HepG2 (cell line): Measurements from ENCODE around the gene ARHGAP29. TPM values are rescaled to one million over a fixed set of nuclear protein-coding genes. Genes with fewer than 3 reads are reported as not detected.

ENCODE experiments used
- ATAC-seq: fragments of 200-7000 bp; cut with Tn5 transposase; 3 replicates; pipeline ENCODE4 v1.9.1; 2020; ENCODE audit warnings: mild to moderate bottlenecking, moderate library complexity
- BruUV-seq: library from RNA; stranded (reverse); fragments of 400-500 nt; replicated peaks from 2 replicates; lab custom pipeline; 2021; lab: Mats Ljungman, UMichigan
- CTCF ChIA-PET: fragments of 300-600 bp; formaldehyde crosslinking; extraction: SDS; loops from one replicate; lab custom pipeline; 2021; ENCODE audit warnings: low total read pairs, inconsistent platforms, low intra/inter-chr PET ratio; lab: Yijun Ruan, JAX
- POLR2A ChIA-PET: fragments of 350-600 bp; sonication (Branson Sonifier 250); formaldehyde crosslinking; loops from one replicate; lab custom pipeline; 2020; ENCODE audit warnings: antibody characterized with exemption, inconsistent platforms; lab: Yijun Ruan, JAX
- DNase-seq: peaks from one replicate; pipeline ENCODE4 v3.0.0-alpha.2; 2015; ENCODE audit warnings: low spot score
- FAIRE-seq: peaks from 3 replicates; lab custom pipeline; 2011; peaks lifted over from hg19 to GRCh38; lab: Jason Lieb, UNC
- H2AFZ ChIP-seq: one replicate; pipeline ENCODE4 v1.6.1; 2011; ENCODE audit warnings: low read length, inconsistent platforms
- H3K27ac ChIP-seq: fragments of 300-600 bp; 3 replicates; pipeline ENCODE4 v1.8.0; 2011; ENCODE audit warnings: mixed run types, mild to moderate bottlenecking, mixed read lengths, low read length, inconsistent platforms; ENCODE audit not compliant: insufficient read depth; ENCODE audit errors: extremely low read length
- H3K27me3 ChIP-seq, 2 experiments: fragments of 200-600 bp in 1 of 2; 2 replicates in 1 of 2; 3 replicates in 1 of 2; pipeline versions ENCODE4 v1.6.0 to v1.8.0; 2011; ENCODE audit warnings: low read length in 2 of 2, mild to moderate bottlenecking in 2 of 2, moderate library complexity in 2 of 2, inconsistent platforms in 1 of 2; ENCODE audit not compliant: insufficient read depth in 2 of 2, control insufficient read depth in 1 of 2
- H3K36me3 ChIP-seq, 2 experiments: fragments of 200-600 bp in 1 of 2; replicated peaks in 1 of 2; 2 replicates in 1 of 2; 3 replicates in 1 of 2; pipeline versions ENCODE4 v1.5.1 to v1.8.0; 2011; ENCODE audit warnings: low read length in 2 of 2, inconsistent platforms in 1 of 2; ENCODE audit not compliant: insufficient read depth in 2 of 2, control insufficient read depth in 1 of 2
- H3K4me1 ChIP-seq: 2 replicates; pipeline ENCODE4 v1.5.1; 2012; ENCODE audit warnings: low read length, inconsistent platforms; ENCODE audit not compliant: insufficient read depth
- H3K4me2 ChIP-seq: 2 replicates; pipeline ENCODE4 v1.6.0; 2011; ENCODE audit warnings: low read depth, low read length, inconsistent platforms
- H3K4me3 ChIP-seq, 3 experiments: fragments of 200-600 bp in 1 of 3; sonication (generic), shearing (Covaris generic) in 1 of 3; replicated peaks in 1 of 3; 2 replicates each; pipeline ENCODE4 v1.5.1; 2011 to 2016; ENCODE audit warnings: low read length in 3 of 3, inconsistent platforms in 2 of 3, low read depth in 2 of 3, mild to moderate bottlenecking in 2 of 3, control low read depth in 1 of 3, mixed read lengths in 1 of 3; ENCODE audit not compliant: insufficient read depth in 1 of 3
- H3K79me2 ChIP-seq: one replicate; pipeline ENCODE4 v1.6.1; 2011; ENCODE audit warnings: low read length, inconsistent platforms; ENCODE audit not compliant: insufficient read depth
- H3K9ac ChIP-seq: 2 replicates; pipeline ENCODE4 v1.6.0; 2011; ENCODE audit warnings: mild to moderate bottlenecking, low read depth, low read length, inconsistent platforms; ENCODE audit not compliant: insufficient read depth
- H3K9me3 ChIP-seq: 2 replicates; pipeline ENCODE4 v1.5.1; 2012; ENCODE audit warnings: mild to moderate bottlenecking, low read length
- H4K20me1 ChIP-seq: 2 replicates; pipeline ENCODE4 v1.6.0; 2011; ENCODE audit warnings: inconsistent platforms, mild to moderate bottlenecking, low read length, moderate library complexity; ENCODE audit not compliant: insufficient read depth
- FLYWCH1 ChIP-seq: sonication (generic); formaldehyde crosslinking; IDR thresholded peaks from 2 replicates; pipeline ENCODE4 v1.8.1; 2023; ENCODE audit warnings: mild to moderate bottlenecking, missing genetic modification reagents
- KAT2B ChIP-seq: fragments of 150-350 bp; IDR thresholded peaks from 2 replicates; pipeline ENCODE4 v1.6.1; 2014; ENCODE audit warnings: low read depth, low read length, borderline replicate concordance
- POLR2G ChIP-seq: fragments of 200-400 bp; formaldehyde crosslinking; IDR thresholded peaks from 2 replicates; pipeline ENCODE4 v1.6.1; 2018; ENCODE audit warnings: mild to moderate bottlenecking, low read depth, low read length, moderate library complexity
- SMAD3 ChIP-seq: sonication (generic); formaldehyde crosslinking; IDR thresholded peaks from 2 replicates; pipeline ENCODE4 v1.4.0; 2020; ENCODE audit warnings: missing genetic modification reagents
- SRSF4 ChIP-seq: fragments of 200-400 bp; formaldehyde crosslinking; IDR thresholded peaks from one replicate; pipeline ENCODE4 v1.6.1; 2018; ENCODE audit warnings: mild to moderate bottlenecking, low read depth, low read length, moderate library complexity; ENCODE audit not compliant: poor library complexity, severe bottlenecking
- TIGD3 ChIP-seq: sonication (generic); formaldehyde crosslinking; IDR thresholded peaks from 2 replicates; pipeline ENCODE4 v1.5.1; 2020; ENCODE audit warnings: mild to moderate bottlenecking, missing genetic modification reagents, borderline replicate concordance
- YEATS4 ChIP-seq: sonication (generic); formaldehyde crosslinking; IDR thresholded peaks from 2 replicates; pipeline ENCODE4 v1.4.0; 2020; ENCODE audit warnings: missing genetic modification reagents, borderline replicate concordance
- ZBTB34 ChIP-seq: sonication (generic); formaldehyde crosslinking; IDR thresholded peaks from 2 replicates; pipeline ENCODE4 v1.8.0; 2022; ENCODE audit warnings: mild to moderate bottlenecking, missing genetic modification reagents
- ZBTB42 ChIP-seq: sonication (generic); formaldehyde crosslinking; IDR thresholded peaks from 2 replicates; pipeline ENCODE4 v1.5.0; 2020; ENCODE audit warnings: mild to moderate bottlenecking, missing genetic modification reagents
- ZNF318 ChIP-seq: sonication (generic); formaldehyde crosslinking; IDR thresholded peaks from 2 replicates; pipeline ENCODE4 v1.4.0; 2020; ENCODE audit warnings: mild to moderate bottlenecking, missing genetic modification reagents
- ZNF747 ChIP-seq: sonication (generic); formaldehyde crosslinking; IDR thresholded peaks from 2 replicates; pipeline ENCODE4 v1.8.1; 2023; ENCODE audit warnings: missing genetic modification reagents, mild to moderate bottlenecking, borderline replicate concordance
- ZNF773 ChIP-seq: sonication (generic); formaldehyde crosslinking; IDR thresholded peaks from 2 replicates; pipeline ENCODE4 v1.4.0; 2020; ENCODE audit warnings: missing genetic modification reagents, borderline replicate concordance
- WGBS: methylation state at CpG from one replicate; pipeline ENCODE4 v1.1.6; 2017; ENCODE audit warnings: low lambda C conversion rate; 5-methylcytosine and 5-hydroxymethylcytosine counted together
- in situ Hi-C: cut with HindIII; loops from 2 replicates; pipeline ENCODE4 v1.10.0; 2017; ENCODE audit warnings: low pct_unique_long_range_greater_than_20kb; ENCODE audit not compliant: extremely low pct_ligation_motif_present
- intact Hi-C: fragments of 100-400 bp; cut with micrococcal nuclease; formaldehyde crosslinking; loops from one replicate; pipeline ENCODE4 v1.10.0; 2022; ENCODE audit not compliant: unreplicated experiment
- polyA plus RNA-seq, 8 experiments: library from polyadenylated mRNA; depleted of rRNA in 3 of 8; stranded (reverse) in 7 of 8; unstranded in 1 of 8; fragments of >200 nt; fragmentation: Illumina TruSeq in 4 of 8; extraction: Trizol in 4 of 8; gene quantifications; 2 replicates each; pipeline versions ENCODE4 v1.2.1 to v1.2.3, GENCODE V29; 2011 to 2016; ENCODE audit warnings: low read depth in 4 of 8, missing spikeins in 1 of 8, mixed read lengths in 1 of 8; ENCODE audit not compliant: insufficient read depth in 1 of 8
- total RNA-seq, 5 experiments: library from RNA; depleted of rRNA; stranded (reverse); fragments of >200 nt; fragmentation: Illumina TruSeq; extraction: Trizol; gene quantifications; 2 replicates each; pipeline ENCODE4 v1.2.3, GENCODE V29; 2016; ENCODE audit warnings: low read depth in 1 of 5

ARHGAP29 gene
- total and polyA plus RNA-seq, 2 of the 13 experiments (the other 11 are each of a cell fraction or from before 2014, with no cell fraction given), result 12.8 to 18.3 TPM

- TF ChIP-seq TIGD3 (CRISPR knock-in tag) (no peak), KAT2B (no peak)
Measured at GRCh38 chr1:94186946-94187345, 50.4 kb downstream of the ARHGAP29 start (continued).

GRCh38 chr1:94183197-94183815, 54.1 kb downstream of the ARHGAP29 start:
- 98% methylated on average over 3 of the region's 3 CpGs for WGBS
- in situ Hi-C loops (no loop called here), intact Hi-C loops (no loop called here)
- Histone ChIP-seq H3K79me2 (no peaks in the 10 kb centered on the region), H4K20me1 (no peaks in the 10 kb centered on the region), H3K27me3 (no peaks in the 10 kb centered on the region; a peak in 1 of 5 replicates), H2AFZ (no peak overlapping the region), H3K4me1 (no peaks in the 10 kb centered on the region), H3K9ac (no peak overlapping the region), H3K36me3 (peaks cover 6 to 47% of the 10 kb centered on the region in 2 experiments), H3K27ac (no peak overlapping the region), H3K4me3 (no peak overlapping the region), H3K4me2 (no peak overlapping the region), H3K9me3 (no peaks in the 10 kb centered on the region)
- POLR2A ChIA-PET, result no interaction called here
- DNase-seq, result no peak
- no peak for FAIRE-seq
- ATAC-seq, result no peak
- no TSS peak for BruUV-seq
- CTCF ChIA-PET, result no interaction called here
- TF ChIP-seq ZNF773 (no peak), SRSF4 (no peak), SMAD3 (CRISPR knock-in tag) (no peak), ZNF318 (CRISPR knock-in tag) (no peak), FLYWCH1 (CRISPR knock-in tag) (no peak), YEATS4 (CRISPR knock-in tag) (no peak), ZNF747 (CRISPR knock-in tag) (no peak), POLR2G (no peak), ZBTB42 (CRISPR knock-in tag) (no peak), ZBTB34 (CRISPR knock-in tag) (no peak)
